H1 (cell line): Measurements from ENCODE around the gene PDCD6IP.

Experiments
- CBX5 ChIP-seq: fragments of 300-800, 300-1000 bp; sonication (generic); IDR thresholded peaks from 2 replicates; pipeline ENCODE4 v1.7.1; 2016; ENCODE audit warnings: antibody characterized with exemption, low read length, low read depth
- CTCF ChIP-seq, 3 experiments: IDR thresholded peaks; 1 replicate in 2 of 3; 2 replicates in 1 of 3; pipeline versions ENCODE4 v1.5.1 to v1.6.1; 2011; ENCODE audit warnings: low read length in 3 of 3, mild to moderate bottlenecking in 3 of 3, inconsistent platforms in 2 of 3, low read depth in 1 of 3, moderate library complexity in 1 of 3; ENCODE audit not compliant: insufficient read depth in 1 of 3; ENCODE audit errors: control extremely low read depth in 1 of 3
- HDAC2 ChIP-seq, 2 experiments: fragments of 300-600 bp in 1 of 2; sonication (generic) in 1 of 2; IDR thresholded peaks; 2 replicates each; pipeline ENCODE4 v1.6.1; 2011 to 2012; ENCODE audit warnings: low read depth in 2 of 2, low read length in 2 of 2, mild to moderate bottlenecking in 2 of 2, moderate library complexity in 2 of 2, borderline replicate concordance in 1 of 2, inconsistent platforms in 1 of 2
- JUN ChIP-seq: IDR thresholded peaks from 2 replicates; pipeline ENCODE4 v1.6.1; 2011; ENCODE audit warnings: low read depth, mild to moderate bottlenecking, improper control_type of control experiment, low read length
- KDM5A ChIP-seq: fragments of 200-600 bp; IDR thresholded peaks from 2 replicates; pipeline ENCODE4 v1.7.1; 2012; ENCODE audit warnings: mild to moderate bottlenecking, low read length, inconsistent platforms, mixed read lengths
- RFX5 ChIP-seq: IDR thresholded peaks from 2 replicates; pipeline ENCODE4 v1.6.1; 2011; ENCODE audit warnings: low read depth, low read length, improper control_type of control experiment, borderline replicate concordance
- RXRA ChIP-seq: IDR thresholded peaks from 2 replicates; pipeline ENCODE4 v1.6.1; 2011; ENCODE audit warnings: low read depth, mild to moderate bottlenecking, low read length, moderate library complexity; ENCODE audit not compliant: insufficient read depth

- no peak for TF ChIP-seq JUN
- no peak for TF ChIP-seq KDM5A
- TF ChIP-seq CTCF (IDR thresholded peaks at IDR 0.05; ENCODE audit: control extremely low read depth in 1 of 3, insufficient read depth in 1 of 3, low read depth in 1 of 3, low read length in 3 of 3), result no peak
- no peak for TF ChIP-seq RFX5
- TF ChIP-seq HDAC2 (IDR thresholded peaks at IDR 0.05; ENCODE audit: borderline replicate concordance in 1 of 2, low read depth in 2 of 2, low read length in 2 of 2), result no peak
- TF ChIP-seq RXRA, result no peak
- no peak for TF ChIP-seq CBX5
These were observed 35.6 kb downstream of the PDCD6IP start for GRCh38 chr3:33834096-33834453.
